Uterus (tissue), 2 donors: ENCODE measurements around the gene EVPLL.

Experiments
- POLR2A ChIP-seq, 2 donors: fragments of 450-650 bp; IDR thresholded peaks; one replicate each; pipeline ENCODE4 v1.6.1; 2016; ENCODE audit warnings: antibody characterized with exemption in 2 of 2, mild to moderate bottlenecking in 1 of 2, moderate library complexity in 1 of 2
- TF ChIP-seq, protein P1 (sequence below), 4 experiments: fragments of 200-600 bp in 2 of 4; fragments of 450-650 bp in 2 of 4; sonication (generic) in 2 of 4; IDR thresholded peaks; one replicate each; pipeline ENCODE4 v1.5.1; 2016 to 2019; ENCODE audit warnings: antibody characterized with exemption in 4 of 4, mild to moderate bottlenecking in 2 of 4, moderate library complexity in 1 of 4

GRCh38 chr17:18378205-18378505 is 577 bp downstream of the EVPLL start:
- TF ChIP-seq POLR2A (IDR thresholded peaks at IDR 0.05) = no peak
- TF ChIP-seq, protein P1, sequence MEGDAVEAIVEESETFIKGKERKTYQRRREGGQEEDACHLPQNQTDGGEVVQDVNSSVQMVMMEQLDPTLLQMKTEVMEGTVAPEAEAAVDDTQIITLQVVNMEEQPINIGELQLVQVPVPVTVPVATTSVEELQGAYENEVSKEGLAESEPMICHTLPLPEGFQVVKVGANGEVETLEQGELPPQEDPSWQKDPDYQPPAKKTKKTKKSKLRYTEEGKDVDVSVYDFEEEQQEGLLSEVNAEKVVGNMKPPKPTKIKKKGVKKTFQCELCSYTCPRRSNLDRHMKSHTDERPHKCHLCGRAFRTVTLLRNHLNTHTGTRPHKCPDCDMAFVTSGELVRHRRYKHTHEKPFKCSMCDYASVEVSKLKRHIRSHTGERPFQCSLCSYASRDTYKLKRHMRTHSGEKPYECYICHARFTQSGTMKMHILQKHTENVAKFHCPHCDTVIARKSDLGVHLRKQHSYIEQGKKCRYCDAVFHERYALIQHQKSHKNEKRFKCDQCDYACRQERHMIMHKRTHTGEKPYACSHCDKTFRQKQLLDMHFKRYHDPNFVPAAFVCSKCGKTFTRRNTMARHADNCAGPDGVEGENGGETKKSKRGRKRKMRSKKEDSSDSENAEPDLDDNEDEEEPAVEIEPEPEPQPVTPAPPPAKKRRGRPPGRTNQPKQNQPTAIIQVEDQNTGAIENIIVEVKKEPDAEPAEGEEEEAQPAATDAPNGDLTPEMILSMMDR (IDR thresholded peaks at IDR 0.05) = no peak
